Measurements from ENCODE around the gene TFCP2. TPM values are rescaled to one million over a fixed set of nuclear protein-coding genes. Genes with fewer than 3 reads are reported as not detected.

The TFCP2 gene
- total RNA-seq, 2 donors from 2014 or later: 24.4 to 30.9 TPM

DNA sequence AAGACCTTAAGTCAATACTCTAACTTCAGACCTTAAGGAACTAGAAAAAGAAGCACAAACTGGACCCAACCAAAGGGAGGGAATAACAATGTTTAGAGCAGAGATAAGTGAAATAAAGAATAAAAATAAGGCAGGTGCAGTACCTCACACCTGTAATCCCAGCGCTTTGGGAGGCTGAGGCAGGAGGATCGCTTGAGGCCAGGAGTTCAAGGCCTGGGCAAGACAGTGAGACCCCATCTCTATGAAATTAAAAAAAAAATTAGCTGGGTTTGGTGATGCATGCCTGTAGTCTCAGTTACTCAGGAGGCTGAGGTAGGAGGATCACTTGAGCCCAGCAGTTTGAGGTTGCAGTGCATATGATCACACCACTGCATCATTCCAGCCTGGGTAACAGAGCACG is 9.1 kb downstream of the TFCP2 start:
- no peak for TF ChIP-seq CTCF (IDR thresholded peaks at IDR 0.05)
- no peaks in the 10 kb centered on the region for H3K36me3 ChIP-seq
- intact Hi-C loops (cut with DNase I): no loop called here
- no peak for DNase-seq
- peaks cover 3% of the 10 kb centered on the region for H3K4me1 ChIP-seq
- H3K4me3 ChIP-seq: no peak overlapping the region
- H3K9ac ChIP-seq (ENCODE audit: low read depth in 2 of 2, low read length in 2 of 2): no peak overlapping the region
- H3K27ac ChIP-seq: no peak overlapping the region
- no peaks in the 10 kb centered on the region for H3K9me3 ChIP-seq
- no peaks in the 10 kb centered on the region for H3K27me3 ChIP-seq

- no peak for TF ChIP-seq CTCF (IDR thresholded peaks at IDR 0.05)
- H3K9me3 ChIP-seq: no peaks in the 10 kb centered on the region
- H3K4me3 ChIP-seq: no peak overlapping the region
- DNase-seq: no peak
- no peak overlapping the region for H3K27ac ChIP-seq
- intact Hi-C loops (cut with DNase I): no loop called here
- no peaks in the 10 kb centered on the region for H3K27me3 ChIP-seq
- H3K4me1 ChIP-seq: peaks cover 3% of the 10 kb centered on the region
- no peaks in the 10 kb centered on the region for H3K36me3 ChIP-seq
- no peak overlapping the region for H3K9ac ChIP-seq (ENCODE audit: low read depth in 2 of 2, low read length in 2 of 2)
Observed at GRCh38 chr12:51162217-51162616, 10.7 kb downstream of the TFCP2 start.

GRCh38 chr12:51160814-51161459 is 12.0 kb downstream of the TFCP2 start:
- intact Hi-C loops (cut with DNase I): no loop called here
- TF ChIP-seq CTCF (IDR thresholded peaks at IDR 0.05): no peak
- H3K9ac ChIP-seq (ENCODE audit: low read depth in 2 of 2, low read length in 2 of 2): no peak overlapping the region

GRCh38 chr12:51156245-51156765 is 16.6 kb downstream of the TFCP2 start:
- Histone ChIP-seq H3K9ac (ENCODE audit: low read depth in 2 of 2, low read length in 2 of 2) (no peak overlapping the region), H3K36me3 (no peaks in the 10 kb centered on the region), H3K4me1 (peaks cover 3% of the 10 kb centered on the region), H3K9me3 (no peaks in the 10 kb centered on the region), H3K4me3 (no peak overlapping the region), H3K27me3 (no peaks in the 10 kb centered on the region), H3K27ac (no peak overlapping the region)
- DNase-seq: no peak
- TF ChIP-seq CTCF (IDR thresholded peaks at IDR 0.05): no peak
- intact Hi-C loops (cut with DNase I): no loop called here

More at GRCh38 chr12:51160814-51161459, 12.0 kb downstream of the TFCP2 start:
- no peak overlapping the region for H3K4me3 ChIP-seq
- peaks cover 3% of the 10 kb centered on the region for H3K4me1 ChIP-seq
- no peak overlapping the region for H3K27ac ChIP-seq
- no peak for DNase-seq
- no peaks in the 10 kb centered on the region for H3K36me3 ChIP-seq
- H3K27me3 ChIP-seq: no peaks in the 10 kb centered on the region
- H3K9me3 ChIP-seq: no peaks in the 10 kb centered on the region

DNA sequence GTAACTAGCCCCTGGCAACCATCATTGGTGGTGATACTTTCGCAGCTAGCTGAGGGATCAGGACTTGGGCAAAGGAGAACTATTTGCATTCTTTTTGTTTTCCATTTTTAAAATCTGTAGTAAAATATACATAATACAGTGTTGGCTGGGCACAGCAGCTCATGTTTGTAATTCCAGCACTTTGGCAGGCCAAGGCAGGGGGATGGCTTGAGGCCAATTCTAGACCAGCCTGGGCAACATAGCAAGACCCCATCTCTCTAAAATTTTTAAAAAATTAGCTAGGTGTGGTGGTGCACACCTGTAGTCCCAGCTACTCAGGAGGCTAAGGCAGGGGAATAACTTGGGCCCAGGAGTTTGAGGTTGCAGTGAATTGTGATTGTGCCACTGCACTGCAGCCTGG is 20.0 kb downstream of the TFCP2 start:
- DNase-seq: no peak
- no peak for TF ChIP-seq CTCF (IDR thresholded peaks at IDR 0.05)
- no peaks in the 10 kb centered on the region for H3K4me1 ChIP-seq
- H3K36me3 ChIP-seq: no peaks in the 10 kb centered on the region
- intact Hi-C loops (cut with DNase I): no loop called here
- H3K27ac ChIP-seq: no peak overlapping the region
- H3K9ac ChIP-seq (ENCODE audit: low read depth in 2 of 2, low read length in 2 of 2): no peak overlapping the region
- no peaks in the 10 kb centered on the region for H3K27me3 ChIP-seq
- no peak overlapping the region for H3K4me3 ChIP-seq
- no peaks in the 10 kb centered on the region for H3K9me3 ChIP-seq
